ENCODE measurements around the gene PLAC9.

PLAC9 gene

GRCh38 chr10:80170641-80171040 lies 38.1 kb downstream of the PLAC9 start:
- H3K79me2 ChIP-seq (ENCODE audit: low read length) = peaks cover 86% of the 10 kb centered on the region
- TF ChIP-seq EZH2phosphoT487 (IDR thresholded peaks at IDR 0.05; ENCODE audit: low read length) = no peak
- no peak overlapping the region for H3K9ac ChIP-seq (ENCODE audit: low read length)

GRCh38 chr10:80171248-80171660 lies 38.7 kb downstream of the PLAC9 start:
- Histone ChIP-seq H4K20me1 (ENCODE audit: insufficient read depth, low read length) (peaks cover 10% of the 10 kb centered on the region; the same call in 1 of the 2 replicates), H3K27ac (ENCODE audit: low read length) (no peak overlapping the region), H3K4me1 (ENCODE audit: low read length) (no peaks in the 10 kb centered on the region), H2AFZ (ENCODE audit: low read length) (no peak overlapping the region), H3F3A (ENCODE audit: insufficient read depth, low read length) (no peaks in the 10 kb centered on the region), H3K4me3 (ENCODE audit: low read length) (no peak overlapping the region), H3K9me3 (replicated peaks; ENCODE audit: insufficient read depth, low read length) (no peaks in the 10 kb centered on the region), H3K27me3 (replicated peaks; ENCODE audit: insufficient read depth, low read length) (no peaks in the 10 kb centered on the region), H3K9me2 (replicated peaks; ENCODE audit: insufficient read depth, low read length) (no peaks in the 10 kb centered on the region), H3K79me2 (ENCODE audit: low read length) (peaks cover 88% of the 10 kb centered on the region), H3K36me3 (replicated peaks; ENCODE audit: insufficient read depth, low read length) (no peaks in the 10 kb centered on the region; the same call in 1 of the 2 replicates), H3K4me2 (ENCODE audit: low read depth, low read length) (no peak overlapping the region), H3K9ac (ENCODE audit: low read length) (no peak overlapping the region)
- DNase-seq = no peak
- TF ChIP-seq CTCF (IDR thresholded peaks at IDR 0.05; ENCODE audit: low read length) (no peak), EZH2 (optimal IDR thresholded peaks at IDR 0.05; ENCODE audit: low read depth, low read length) (no peak), EZH2phosphoT487 (IDR thresholded peaks at IDR 0.05; ENCODE audit: low read length) (no peak)

More at GRCh38 chr10:80170641-80171040, 38.1 kb downstream of the PLAC9 start:
- DNase-seq = no peak
- Histone ChIP-seq H3K27ac (ENCODE audit: low read length) (no peak overlapping the region), H3F3A (ENCODE audit: insufficient read depth, low read length) (no peaks in the 10 kb centered on the region), H3K4me2 (ENCODE audit: low read depth, low read length) (no peak overlapping the region), H4K20me1 (ENCODE audit: insufficient read depth, low read length) (peaks cover 10% of the 10 kb centered on the region; the same call in 1 of the 2 replicates), H3K4me3 (ENCODE audit: low read length) (no peak overlapping the region), H3K27me3 (replicated peaks; ENCODE audit: insufficient read depth, low read length) (no peaks in the 10 kb centered on the region), H3K4me1 (ENCODE audit: low read length) (no peaks in the 10 kb centered on the region), H3K9me2 (replicated peaks; ENCODE audit: insufficient read depth, low read length) (no peaks in the 10 kb centered on the region), H3K36me3 (replicated peaks; ENCODE audit: insufficient read depth, low read length) (no peaks in the 10 kb centered on the region; the same call in 1 of the 2 replicates), H3K9me3 (replicated peaks; ENCODE audit: insufficient read depth, low read length) (no peaks in the 10 kb centered on the region), H2AFZ (ENCODE audit: low read length) (no peak overlapping the region)

- TF ChIP-seq CTCF (IDR thresholded peaks at IDR 0.05; ENCODE audit: low read length) = no peak
- no peak for TF ChIP-seq EZH2phosphoT487 (IDR thresholded peaks at IDR 0.05; ENCODE audit: low read length)
- TF ChIP-seq EZH2 (optimal IDR thresholded peaks at IDR 0.05; ENCODE audit: low read depth, low read length) = no peak
- Histone ChIP-seq H3K27me3 (replicated peaks; ENCODE audit: insufficient read depth, low read length) (no peaks in the 10 kb centered on the region), H3K4me1 (ENCODE audit: low read length) (no peaks in the 10 kb centered on the region), H3K9me3 (replicated peaks; ENCODE audit: insufficient read depth, low read length) (no peaks in the 10 kb centered on the region), H3F3A (ENCODE audit: insufficient read depth, low read length) (no peaks in the 10 kb centered on the region), H3K9ac (ENCODE audit: low read length) (no peak overlapping the region), H3K79me2 (ENCODE audit: low read length) (peaks cover 95% of the 10 kb centered on the region), H4K20me1 (ENCODE audit: insufficient read depth, low read length) (peaks cover 10% of the 10 kb centered on the region; the same call in 1 of the 2 replicates), H3K36me3 (replicated peaks; ENCODE audit: insufficient read depth, low read length) (no peaks in the 10 kb centered on the region; the same call in 1 of the 2 replicates), H3K9me2 (replicated peaks; ENCODE audit: insufficient read depth, low read length) (no peaks in the 10 kb centered on the region), H3K27ac (ENCODE audit: low read length) (no peak overlapping the region), H3K4me3 (ENCODE audit: low read length) (no peak overlapping the region), H2AFZ (ENCODE audit: low read length) (no peak overlapping the region), H3K4me2 (ENCODE audit: low read depth, low read length) (no peak overlapping the region)
- DNase-seq = no peak
Measured at GRCh38 chr10:80172896-80173295, 40.4 kb downstream of the PLAC9 start.

GRCh38 chr10:80173466-80173865 lies 40.9 kb downstream of the PLAC9 start:
- Histone ChIP-seq H3K36me3 (replicated peaks; ENCODE audit: insufficient read depth, low read length) (no peaks in the 10 kb centered on the region), H3K9me3 (replicated peaks; ENCODE audit: insufficient read depth, low read length) (no peaks in the 10 kb centered on the region), H3K9me2 (replicated peaks; ENCODE audit: insufficient read depth, low read length) (no peaks in the 10 kb centered on the region), H2AFZ (ENCODE audit: low read length) (no peak overlapping the region), H3K27ac (ENCODE audit: low read length) (no peak overlapping the region), H3F3A (ENCODE audit: insufficient read depth, low read length) (no peaks in the 10 kb centered on the region), H3K4me1 (ENCODE audit: low read length) (no peaks in the 10 kb centered on the region), H3K4me3 (ENCODE audit: low read length) (no peak overlapping the region), H3K4me2 (ENCODE audit: low read depth, low read length) (no peak overlapping the region), H3K9ac (ENCODE audit: low read length) (no peak overlapping the region), H4K20me1 (ENCODE audit: insufficient read depth, low read length) (peaks cover 10% of the 10 kb centered on the region; the same call in 1 of the 2 replicates), H3K79me2 (ENCODE audit: low read length) (peaks cover 95% of the 10 kb centered on the region), H3K27me3 (replicated peaks; ENCODE audit: insufficient read depth, low read length) (no peaks in the 10 kb centered on the region)
- no peak for TF ChIP-seq EZH2 (optimal IDR thresholded peaks at IDR 0.05; ENCODE audit: low read depth, low read length)
- no peak for TF ChIP-seq EZH2phosphoT487 (IDR thresholded peaks at IDR 0.05; ENCODE audit: low read length)
- no peak for TF ChIP-seq CTCF (IDR thresholded peaks at IDR 0.05; ENCODE audit: low read length)
- no peak for DNase-seq

Measured in MM.1S (cell line).